ENCODE results near the gene GSDME.

DNA sequence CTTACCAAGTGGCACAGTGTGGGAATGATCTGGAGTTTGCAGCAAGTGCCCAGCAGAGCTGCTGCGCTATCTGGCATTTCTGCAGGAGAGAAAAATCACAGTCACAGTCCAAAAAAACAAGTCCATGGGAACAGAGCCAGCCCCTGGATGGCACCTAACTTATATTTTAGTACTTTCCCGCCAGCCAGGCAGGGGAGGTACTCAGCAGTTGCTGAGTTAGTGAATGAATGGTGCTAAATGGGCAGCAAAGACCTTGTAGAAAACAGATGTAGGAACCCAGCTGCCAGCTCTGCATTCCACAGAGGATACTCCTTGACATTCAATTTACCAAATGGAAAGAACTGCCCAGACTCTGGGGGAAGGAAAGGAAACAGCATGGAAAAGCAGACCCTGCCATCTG is 54.5 kb downstream of the GSDME start:
- TF ChIP-seq TCF4 (CRISPR knock-in tag; IDR thresholded peaks at IDR 0.05; ENCODE audit: borderline replicate concordance) (no peak), PPARA (CRISPR knock-in tag; IDR thresholded peaks at IDR 0.05; ENCODE audit: borderline replicate concordance) (no peak), RARB (CRISPR knock-in tag; IDR thresholded peaks at IDR 0.05) (no peak)
- TF ChIP-seq, protein P1, sequence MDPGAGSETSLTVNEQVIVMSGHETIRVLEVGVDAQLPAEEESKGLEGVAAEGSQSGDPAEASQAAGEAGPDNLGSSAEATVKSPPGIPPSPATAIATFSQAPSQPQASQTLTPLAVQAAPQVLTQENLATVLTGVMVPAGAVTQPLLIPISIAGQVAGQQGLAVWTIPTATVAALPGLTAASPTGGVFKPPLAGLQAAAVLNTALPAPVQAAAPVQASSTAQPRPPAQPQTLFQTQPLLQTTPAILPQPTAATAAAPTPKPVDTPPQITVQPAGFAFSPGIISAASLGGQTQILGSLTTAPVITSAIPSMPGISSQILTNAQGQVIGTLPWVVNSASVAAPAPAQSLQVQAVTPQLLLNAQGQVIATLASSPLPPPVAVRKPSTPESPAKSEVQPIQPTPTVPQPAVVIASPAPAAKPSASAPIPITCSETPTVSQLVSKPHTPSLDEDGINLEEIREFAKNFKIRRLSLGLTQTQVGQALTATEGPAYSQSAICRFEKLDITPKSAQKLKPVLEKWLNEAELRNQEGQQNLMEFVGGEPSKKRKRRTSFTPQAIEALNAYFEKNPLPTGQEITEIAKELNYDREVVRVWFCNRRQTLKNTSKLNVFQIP (CRISPR knock-in tag; IDR thresholded peaks at IDR 0.05; ENCODE audit: borderline replicate concordance, low read depth), result no peak
- TF ChIP-seq, protein P2, sequence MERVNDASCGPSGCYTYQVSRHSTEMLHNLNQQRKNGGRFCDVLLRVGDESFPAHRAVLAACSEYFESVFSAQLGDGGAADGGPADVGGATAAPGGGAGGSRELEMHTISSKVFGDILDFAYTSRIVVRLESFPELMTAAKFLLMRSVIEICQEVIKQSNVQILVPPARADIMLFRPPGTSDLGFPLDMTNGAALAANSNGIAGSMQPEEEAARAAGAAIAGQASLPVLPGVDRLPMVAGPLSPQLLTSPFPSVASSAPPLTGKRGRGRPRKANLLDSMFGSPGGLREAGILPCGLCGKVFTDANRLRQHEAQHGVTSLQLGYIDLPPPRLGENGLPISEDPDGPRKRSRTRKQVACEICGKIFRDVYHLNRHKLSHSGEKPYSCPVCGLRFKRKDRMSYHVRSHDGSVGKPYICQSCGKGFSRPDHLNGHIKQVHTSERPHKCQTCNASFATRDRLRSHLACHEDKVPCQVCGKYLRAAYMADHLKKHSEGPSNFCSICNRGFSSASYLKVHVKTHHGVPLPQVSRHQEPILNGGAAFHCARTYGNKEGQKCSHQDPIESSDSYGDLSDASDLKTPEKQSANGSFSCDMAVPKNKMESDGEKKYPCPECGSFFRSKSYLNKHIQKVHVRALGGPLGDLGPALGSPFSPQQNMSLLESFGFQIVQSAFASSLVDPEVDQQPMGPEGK (CRISPR knock-in tag; IDR thresholded peaks at IDR 0.05; ENCODE audit: borderline replicate concordance), result no peak

Data from SK-N-SH treated with all-trans-retinoic acid at 6 μM for 48 hours (cell line).